M059J (cell line): ENCODE measurements around the gene NEDD9. TPM values are rescaled to one million over a fixed set of nuclear protein-coding genes. Genes with fewer than 3 reads are reported as not detected.

ENCODE experiments used
- DNase-seq: peaks from one replicate; pipeline ENCODE4 v3.0.0-alpha.2; 2012; ENCODE audit warnings: low read depth
- total RNA-seq: library from RNA; depleted of rRNA; stranded (reverse); fragments of >200 nt; shearing (Covaris generic); gene quantifications from 2 replicates; pipeline ENCODE4 v1.2.3, GENCODE V29; 2014

The NEDD9 gene
- total RNA-seq, 1 experiment from 2014 or later = 79.4 TPM

GRCh38 chr6:11179419-11180202, 52.9 kb downstream of the NEDD9 start:
- DNase-seq = no peak

DNA sequence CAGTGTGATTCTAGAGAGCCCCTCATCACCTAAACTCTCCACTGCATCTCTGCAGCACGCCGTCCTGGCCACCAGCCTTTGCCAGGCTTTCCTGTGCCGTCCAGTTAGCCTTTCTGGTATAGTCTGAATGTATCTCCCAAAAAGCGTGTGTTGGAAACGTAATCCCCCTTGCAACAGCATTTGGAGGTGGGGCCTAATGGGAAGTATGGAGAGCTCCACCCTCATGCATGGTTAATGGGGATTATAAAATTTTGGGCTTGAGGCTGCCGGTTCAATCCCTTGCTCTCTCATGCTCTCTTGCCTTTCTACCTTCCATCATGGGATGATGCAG, 53.4 kb downstream of the NEDD9 start:
- DNase-seq = no peak

- no peak for DNase-seq
Observed at GRCh38 chr6:11177271-11177670, 55.2 kb downstream of the NEDD9 start.

DNA sequence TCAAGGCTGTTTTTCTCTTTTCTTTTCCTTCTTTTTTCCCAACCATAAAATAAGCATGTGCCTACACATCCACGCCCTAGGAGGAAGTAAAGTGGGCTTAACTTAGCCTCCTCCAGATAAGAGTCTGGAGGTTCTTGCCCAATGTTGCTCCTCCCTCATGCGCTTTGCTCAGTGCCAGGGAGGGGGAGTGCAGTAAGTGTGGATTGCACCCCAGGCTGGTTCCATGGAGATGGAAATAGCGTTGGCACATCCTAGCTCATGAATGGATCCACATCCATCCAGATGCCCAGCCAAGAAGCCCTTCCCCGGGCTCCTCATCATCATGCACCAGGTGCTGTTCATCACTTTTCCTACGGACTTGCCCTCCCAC, 58.2 kb downstream of the NEDD9 start:
- no peak for DNase-seq

- peak; percentile 56 for DNase-seq
Observed at GRCh38 chr6:11172501-11173327, 59.8 kb downstream of the NEDD9 start.

DNA sequence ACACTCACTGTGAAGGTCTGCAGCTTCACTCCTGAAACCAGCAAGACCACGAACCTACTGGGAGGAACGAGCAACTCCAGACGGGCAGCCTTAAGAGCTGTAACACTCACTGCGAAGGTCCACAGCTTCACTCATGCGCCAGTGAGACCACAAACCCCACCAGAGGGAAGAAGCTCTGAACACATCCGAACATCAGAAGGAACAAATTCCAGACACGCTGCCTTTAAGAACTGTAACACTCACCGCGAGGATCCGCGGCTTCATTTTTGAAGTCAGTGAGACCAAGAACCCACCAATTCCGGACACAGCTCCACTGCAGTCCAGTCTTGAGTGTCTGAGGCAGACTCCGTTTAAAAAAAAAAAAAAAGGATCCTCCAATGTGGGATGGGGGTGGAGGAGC, 60.5 kb downstream of the NEDD9 start:
- no peak for DNase-seq

- DNase-seq = no peak
Observed at GRCh38 chr6:11168091-11168635, 64.3 kb downstream of the NEDD9 start.

- no peak for DNase-seq
Observed at GRCh38 chr6:11166948-11167347, 65.5 kb downstream of the NEDD9 start.

DNA sequence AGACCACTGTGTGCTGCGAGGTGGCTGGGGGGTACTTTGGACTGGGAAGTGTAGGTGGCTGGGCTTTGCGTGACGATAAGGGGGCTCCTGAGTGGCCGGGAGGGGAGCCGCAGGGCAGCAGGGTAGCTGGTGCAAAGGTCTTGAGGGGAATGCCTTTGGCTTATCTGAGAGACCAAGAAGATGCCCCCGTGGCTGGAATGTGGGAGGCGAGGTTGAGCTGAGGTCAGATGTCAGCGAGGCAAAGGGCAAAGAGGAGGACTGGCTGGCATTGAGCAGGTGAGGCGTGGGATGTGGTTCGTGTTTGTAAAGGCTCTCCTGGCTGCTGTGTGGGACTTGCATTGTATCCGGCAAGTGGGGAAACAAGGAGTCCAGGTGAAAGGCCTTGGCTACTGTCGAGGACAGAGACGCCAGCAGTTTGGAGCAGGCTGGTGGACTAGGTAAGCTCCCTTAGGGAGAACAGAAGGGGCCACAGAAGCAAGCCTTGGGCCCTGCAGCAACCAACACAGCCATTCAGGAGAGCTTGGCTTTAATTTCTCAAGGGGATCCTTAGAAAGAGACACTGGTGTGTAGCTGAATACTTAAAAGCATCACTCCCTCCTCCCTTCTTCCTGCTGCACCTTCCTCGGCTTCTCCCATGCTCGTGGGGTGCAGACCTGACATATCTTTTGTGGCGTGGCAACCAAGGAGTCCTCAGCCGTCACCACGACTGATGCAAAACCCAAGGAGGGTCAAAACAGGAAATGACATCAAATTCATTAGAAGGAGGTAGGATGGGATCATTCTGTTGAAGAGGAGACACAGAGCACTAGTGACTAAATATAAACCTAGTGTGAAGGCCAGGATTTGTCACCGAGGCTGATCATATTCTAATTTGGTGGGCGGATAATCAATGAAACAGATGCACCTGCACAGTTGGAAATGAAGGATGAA, 67.5 kb downstream of the NEDD9 start:
- no peak for DNase-seq

GRCh38 chr6:11163932-11164331, 68.5 kb downstream of the NEDD9 start:
- no peak for DNase-seq

- no peak for DNase-seq
Observed at GRCh38 chr6:11162262-11162661, 70.2 kb downstream of the NEDD9 start.

- peak; percentile 88 for DNase-seq
Observed at GRCh38 chr6:11161031-11161956, 71.2 kb downstream of the NEDD9 start.

GRCh38 chr6:11160199-11160598, 72.3 kb downstream of the NEDD9 start:
- DNase-seq = no peak

DNA sequence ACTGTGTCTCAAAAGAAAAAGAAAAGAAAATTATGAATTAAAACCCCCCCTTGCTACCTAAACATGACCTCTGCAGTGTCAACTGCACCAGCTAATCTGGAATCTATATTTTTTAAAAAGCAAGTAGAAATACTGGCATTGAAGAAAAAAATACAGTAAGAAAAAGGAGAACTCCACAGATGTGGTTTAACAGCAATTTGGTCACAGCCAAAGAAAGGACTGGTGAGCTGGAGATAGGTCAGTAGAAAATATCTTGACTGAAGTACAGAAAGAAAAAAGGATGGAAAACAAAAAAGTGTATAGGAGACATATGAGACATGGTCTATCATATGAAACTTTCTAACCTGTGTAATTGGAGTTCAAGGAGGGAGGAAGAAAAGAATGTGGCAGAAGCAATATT, 76.9 kb downstream of the NEDD9 start:
- DNase-seq = no peak

DNA sequence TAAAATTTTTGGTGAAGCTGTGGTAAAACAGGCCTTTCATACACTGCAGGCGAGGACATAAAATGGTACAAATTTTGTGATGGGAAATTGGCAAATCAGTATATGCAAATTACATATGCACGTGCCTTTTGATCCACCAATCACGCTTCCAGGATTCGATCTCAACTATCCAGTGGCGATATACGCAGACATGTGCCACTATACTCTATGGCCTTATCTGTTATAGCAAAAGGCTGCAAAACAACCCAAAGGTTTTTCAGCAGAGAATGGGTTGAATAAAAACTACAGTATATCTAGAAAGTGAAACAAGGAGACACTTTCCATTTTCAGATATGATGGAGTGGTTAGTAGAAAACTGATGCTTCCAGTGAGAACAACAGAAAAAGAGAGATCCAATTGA, 79.0 kb downstream of the NEDD9 start:
- DNase-seq = no peak

GRCh38 chr6:11152581-11152980, 79.9 kb downstream of the NEDD9 start:
- no peak for DNase-seq

DNA sequence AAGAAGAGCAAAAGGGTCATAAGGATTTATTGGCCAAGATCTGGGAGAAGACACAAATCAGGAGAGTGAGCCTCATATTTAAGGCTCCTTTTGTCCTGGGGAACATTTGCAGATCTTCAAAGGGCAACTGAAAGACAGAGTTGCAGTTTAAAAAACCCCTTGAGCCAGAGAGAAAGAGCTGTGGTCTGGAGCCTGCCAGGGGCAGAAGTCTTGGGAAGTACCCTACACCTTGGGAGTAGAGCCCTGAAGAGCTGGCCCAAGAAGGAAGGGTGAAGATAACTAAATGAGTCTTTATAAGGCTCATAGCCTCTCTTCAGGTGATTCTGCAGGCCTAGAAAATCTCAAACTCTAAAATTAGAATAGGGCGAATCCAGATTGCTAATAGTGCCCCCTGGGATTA, 81.0 kb downstream of the NEDD9 start:
- DNase-seq = no peak

DNA sequence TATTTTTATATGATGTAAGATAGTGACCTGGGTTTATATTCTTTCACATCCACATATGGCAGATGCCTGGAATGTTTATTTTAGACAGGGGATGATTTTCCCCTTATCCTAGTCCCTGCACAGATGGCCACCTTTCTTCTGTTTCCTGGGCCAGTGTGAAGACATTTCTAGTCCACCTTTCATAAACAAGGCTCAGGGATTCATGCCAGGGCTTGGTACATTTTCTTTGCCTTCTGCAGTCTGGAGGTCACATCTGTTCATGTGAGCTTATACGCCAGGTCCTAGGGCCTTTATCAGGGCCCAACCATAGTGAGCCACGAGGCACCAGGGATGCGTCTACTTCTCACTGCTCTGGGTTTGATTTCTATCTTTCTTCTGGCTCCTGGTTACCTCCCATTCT, 82.9 kb downstream of the NEDD9 start:
- DNase-seq = no peak

GRCh38 chr6:11146117-11146826, 86.2 kb downstream of the NEDD9 start:
- DNase-seq = no peak

DNA sequence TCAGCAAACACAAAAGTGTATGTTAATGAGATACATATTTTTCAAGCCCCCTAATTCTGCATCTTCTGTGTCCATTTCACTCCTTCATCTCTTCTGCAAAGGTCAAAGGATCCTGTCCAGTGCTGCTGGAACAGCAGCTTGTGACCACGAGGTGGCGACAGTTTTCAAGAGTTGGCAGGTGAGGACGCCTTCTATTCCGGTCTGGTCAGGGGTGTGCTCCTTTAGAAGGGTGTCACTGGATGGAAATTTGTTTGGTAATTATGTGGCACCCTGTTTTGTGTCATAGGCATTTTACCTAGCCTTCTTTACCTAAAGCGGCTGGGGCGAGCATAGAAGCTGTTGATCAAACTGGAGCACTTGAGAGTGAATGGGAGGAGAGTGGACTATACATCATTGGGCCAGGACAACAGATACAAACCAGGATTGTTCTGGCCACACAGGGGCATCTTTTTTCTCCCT, 88.0 kb downstream of the NEDD9 start:
- DNase-seq = peak; percentile 85
